ENCODE measurements around the gene SPTLC2.
A peak's percentile ranks its signal among the peaks of the same experiment; 100 is the strongest.

The SPTLC2 gene

DNA sequence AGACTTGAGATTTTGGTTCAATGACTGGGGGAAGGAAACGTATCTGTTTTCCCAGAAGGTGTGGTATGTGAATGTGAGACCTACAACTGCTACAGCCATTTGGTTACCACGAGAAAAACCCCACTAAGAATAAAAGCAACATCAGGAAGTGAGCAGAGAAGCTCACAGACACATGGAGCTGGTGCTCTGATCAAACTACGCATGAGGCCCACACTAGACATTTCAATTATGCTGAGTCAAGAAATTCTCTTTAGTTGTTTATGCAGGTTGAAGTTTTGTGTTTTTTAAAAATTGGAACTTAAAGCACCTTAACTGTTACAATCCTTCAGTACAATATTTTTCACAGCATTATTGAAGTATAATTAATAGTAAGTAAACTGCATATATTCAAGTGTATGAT is 8.9 kb upstream of the SPTLC2 start:
- no peak overlapping the region for H3K4me3 ChIP-seq (ENCODE audit: low read depth, low read length)
- TF ChIP-seq, protein P1, sequence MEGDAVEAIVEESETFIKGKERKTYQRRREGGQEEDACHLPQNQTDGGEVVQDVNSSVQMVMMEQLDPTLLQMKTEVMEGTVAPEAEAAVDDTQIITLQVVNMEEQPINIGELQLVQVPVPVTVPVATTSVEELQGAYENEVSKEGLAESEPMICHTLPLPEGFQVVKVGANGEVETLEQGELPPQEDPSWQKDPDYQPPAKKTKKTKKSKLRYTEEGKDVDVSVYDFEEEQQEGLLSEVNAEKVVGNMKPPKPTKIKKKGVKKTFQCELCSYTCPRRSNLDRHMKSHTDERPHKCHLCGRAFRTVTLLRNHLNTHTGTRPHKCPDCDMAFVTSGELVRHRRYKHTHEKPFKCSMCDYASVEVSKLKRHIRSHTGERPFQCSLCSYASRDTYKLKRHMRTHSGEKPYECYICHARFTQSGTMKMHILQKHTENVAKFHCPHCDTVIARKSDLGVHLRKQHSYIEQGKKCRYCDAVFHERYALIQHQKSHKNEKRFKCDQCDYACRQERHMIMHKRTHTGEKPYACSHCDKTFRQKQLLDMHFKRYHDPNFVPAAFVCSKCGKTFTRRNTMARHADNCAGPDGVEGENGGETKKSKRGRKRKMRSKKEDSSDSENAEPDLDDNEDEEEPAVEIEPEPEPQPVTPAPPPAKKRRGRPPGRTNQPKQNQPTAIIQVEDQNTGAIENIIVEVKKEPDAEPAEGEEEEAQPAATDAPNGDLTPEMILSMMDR (IDR thresholded peaks at IDR 0.05; ENCODE audit: insufficient read depth, low read length, missing control alignments) = no peak
- no peak for DNase-seq (ENCODE audit: low read depth, low spot score)
- POLR2A ChIA-PET = no interaction called here
- CTCF ChIA-PET = no interaction called here

DNA sequence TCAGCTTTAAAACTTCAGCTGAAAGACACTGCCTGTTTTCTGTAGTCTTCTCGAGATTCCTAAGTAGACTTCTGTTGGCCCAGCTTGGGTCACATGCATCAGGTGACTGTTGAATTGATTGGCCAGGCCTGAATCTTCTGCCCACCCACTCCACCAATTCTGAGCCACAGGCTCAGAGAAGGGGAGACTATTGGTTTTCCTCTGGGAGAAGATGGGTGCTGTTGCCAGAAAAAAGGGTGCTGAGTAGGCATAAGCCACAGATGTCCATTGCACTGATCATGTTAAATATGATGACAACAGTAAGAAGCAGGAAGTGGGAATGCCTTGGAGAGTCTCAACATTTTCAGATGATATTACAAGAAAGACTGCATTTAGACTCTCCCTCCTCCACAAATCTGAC is 6.8 kb upstream of the SPTLC2 start:
- ChIA-PET CTCF (no interaction called here), POLR2A (no interaction called here)
- no peak overlapping the region for H3K4me3 ChIP-seq (ENCODE audit: low read depth, low read length)
- TF ChIP-seq, protein P1 (IDR thresholded peaks at IDR 0.05; ENCODE audit: insufficient read depth, low read length, missing control alignments) = no peak
- DNase-seq (ENCODE audit: low read depth, low spot score) = no peak

DNA sequence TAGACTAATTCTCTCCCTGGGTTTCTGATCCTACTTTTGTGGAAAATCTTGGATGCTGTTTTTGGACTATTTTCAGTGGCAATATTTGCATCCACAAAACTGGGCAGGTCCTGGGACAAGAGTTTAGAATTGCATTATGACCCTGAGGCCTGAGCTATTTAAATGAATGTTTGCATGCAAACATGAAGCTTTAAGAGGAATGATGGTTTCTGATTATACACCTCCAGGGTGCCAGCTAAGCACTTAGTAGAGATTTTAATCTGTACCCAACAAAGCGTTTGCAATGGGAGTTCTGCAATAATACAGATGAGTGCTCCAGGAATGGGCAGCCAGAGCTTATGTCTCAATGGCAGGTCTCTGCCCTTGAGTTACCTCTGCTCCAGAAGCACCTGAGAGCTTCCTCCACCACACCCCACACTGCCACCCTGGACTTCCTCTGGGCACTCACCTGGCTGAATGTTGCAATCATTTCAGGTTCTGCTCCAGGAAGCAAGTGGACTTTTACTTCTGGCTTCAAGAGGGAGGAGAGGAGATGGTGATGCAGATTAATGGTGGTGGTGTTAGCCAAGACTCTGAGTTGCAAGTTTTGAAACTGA is 6.0 kb upstream of the SPTLC2 start:
- POLR2A ChIA-PET = interaction anchor here (0.6 kb wide), 1 partner anchor 84 kb away, joined by 3 read pairs; no protein-coding TSS in a partner anchor
- no peak for DNase-seq (ENCODE audit: low read depth, low spot score)
- no peak overlapping the region for H3K4me3 ChIP-seq (ENCODE audit: low read depth, low read length)
- TF ChIP-seq, protein P1 (IDR thresholded peaks at IDR 0.05; ENCODE audit: insufficient read depth, low read length, missing control alignments) = no peak
- CTCF ChIA-PET = no interaction called here

DNA sequence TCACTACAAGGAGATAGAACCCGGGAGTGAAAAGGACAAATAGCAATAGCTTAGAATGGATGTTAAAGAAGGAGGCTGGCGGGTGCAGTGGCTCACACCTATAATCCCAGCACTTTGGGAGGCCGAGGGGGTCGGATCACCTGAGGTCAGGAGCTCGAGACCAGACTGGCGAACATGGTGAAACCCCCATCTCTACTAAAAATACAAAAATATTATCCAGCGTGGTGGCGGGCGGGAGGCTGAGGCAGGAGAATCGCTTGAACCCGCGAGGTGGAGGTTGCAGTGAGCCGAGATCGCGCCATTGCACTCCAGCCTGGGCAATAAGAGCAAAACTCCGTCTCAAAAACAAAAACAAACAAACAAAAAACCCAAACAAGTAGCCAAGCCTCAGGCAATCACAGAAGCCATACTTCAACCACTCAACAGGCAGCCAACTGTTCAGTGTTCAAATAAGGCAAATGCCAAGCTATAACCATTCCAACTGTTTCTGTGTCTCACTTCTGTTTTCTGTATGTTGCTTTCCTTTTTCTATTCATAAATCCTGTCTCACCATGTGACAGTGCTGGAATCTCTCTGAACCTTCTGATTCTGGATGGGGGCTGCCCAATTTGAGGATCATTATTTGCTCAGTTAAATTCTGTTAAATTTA is 3.9 kb upstream of the SPTLC2 start:
- ChIA-PET CTCF (no interaction called here), POLR2A (no interaction called here)
- TF ChIP-seq, protein P1 (IDR thresholded peaks at IDR 0.05; ENCODE audit: insufficient read depth, low read length, missing control alignments) = no peak
- DNase-seq (ENCODE audit: low read depth, low spot score) = no peak
- H3K4me3 ChIP-seq (ENCODE audit: low read depth, low read length) = no peak overlapping the region

DNA sequence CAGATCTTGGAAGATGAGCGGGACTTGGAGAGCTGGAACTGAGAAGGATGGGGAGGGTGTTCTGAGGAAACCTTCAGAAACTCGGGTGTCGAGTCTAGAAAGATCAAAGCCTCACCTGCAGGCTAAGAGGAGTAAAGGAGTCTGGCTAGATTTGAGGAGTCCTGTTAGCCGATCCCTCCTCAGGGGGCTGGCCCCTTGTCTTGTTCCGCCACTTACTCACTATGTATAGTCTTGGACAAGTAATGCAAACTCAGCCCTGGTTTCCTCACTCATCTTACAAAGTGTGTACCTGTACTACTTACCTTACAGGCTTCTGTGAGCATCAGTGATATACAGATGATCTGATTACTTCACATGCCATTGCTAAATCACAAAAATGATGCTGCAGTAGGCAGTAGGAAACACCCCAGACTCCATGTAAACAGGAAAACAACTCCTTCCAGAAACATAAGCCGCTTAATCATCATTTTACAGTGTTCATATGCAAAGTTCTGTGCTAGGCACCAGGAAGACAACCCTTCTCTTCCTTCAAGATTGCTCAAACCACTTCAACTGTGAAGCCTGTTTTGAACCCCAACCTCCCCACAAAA is 2.0 kb upstream of the SPTLC2 start:
- ChIA-PET CTCF (interaction anchor here (1.6 to 1.7 kb wide), 2 partner anchors 12 to 20 kb away, joined by 5 to 7 read pairs; no protein-coding TSS in a partner anchor), POLR2A (no interaction called here)
- no peak overlapping the region for H3K4me3 ChIP-seq (ENCODE audit: low read depth, low read length)
- DNase-seq (ENCODE audit: low read depth, low spot score) = no peak
- TF ChIP-seq, protein P1 (IDR thresholded peaks at IDR 0.05; ENCODE audit: insufficient read depth, low read length, missing control alignments) = no peak

DNA sequence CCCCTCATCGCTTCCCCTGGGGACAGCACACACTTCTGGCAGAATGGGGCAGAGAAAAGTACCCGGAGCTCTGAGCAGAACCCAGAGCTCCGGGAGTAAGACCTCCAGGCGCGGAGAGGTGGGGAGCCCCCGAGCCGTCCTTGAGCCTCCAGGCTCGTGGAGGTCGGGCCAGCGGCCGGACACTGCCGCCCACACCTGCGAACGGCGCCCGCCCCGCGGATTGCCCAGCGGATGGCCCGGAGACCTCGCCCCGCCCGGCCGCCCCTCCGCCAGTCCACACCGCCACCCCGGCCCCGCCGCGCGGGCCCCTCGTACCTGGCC is 344 bp downstream of the SPTLC2 start:
- TF ChIP-seq, protein P1 (IDR thresholded peaks at IDR 0.05; ENCODE audit: insufficient read depth, low read length, missing control alignments) = no peak
- POLR2A ChIA-PET = no interaction called here
- DNase-seq (ENCODE audit: low read depth, low spot score) = no peak
- CTCF ChIA-PET = interaction anchor here (1.2 to 2.9 kb wide), 3 partner anchors 12 to 156 kb away, joined by 3 to 8 read pairs (median 6); no protein-coding TSS in a partner anchor
- H3K4me3 ChIP-seq (ENCODE audit: low read depth, low read length) = peak overlapping the region; percentile 84

Measured in AG04449 (cell line).